Left ventricle myocardium inferior (tissue), 1 donor: ENCODE results near the gene FRYL. TPM values are rescaled to one million over a fixed set of nuclear protein-coding genes. Genes with fewer than 3 reads are reported as not detected.

Experiments used
- DNase-seq: peaks from one replicate; pipeline ENCODE4 v3.0.0-alpha.2; 2020
- H3K27ac ChIP-seq: fragments of 200-600 bp; replicated peaks from 2 replicates; pipeline ENCODE4 v1.8.0; 2021
- H3K27me3 ChIP-seq: fragments of 200-600 bp; 2 replicates; pipeline ENCODE4 v1.8.0; 2021; ENCODE audit warnings: low read depth
- H3K36me3 ChIP-seq: fragments of 200-600 bp; 2 replicates; pipeline ENCODE4 v1.8.0; 2021
- H3K4me1 ChIP-seq: fragments of 200-600 bp; 2 replicates; pipeline ENCODE4 v1.8.0; 2021
- H3K4me3 ChIP-seq: fragments of 200-600 bp; 2 replicates; pipeline ENCODE4 v1.8.0; 2021; ENCODE audit warnings: mild to moderate bottlenecking, moderate library complexity
- H3K9me3 ChIP-seq: fragments of 200-600 bp; replicated peaks from 2 replicates; pipeline ENCODE4 v1.8.0; 2021
- CTCF ChIP-seq: fragments of 200-600 bp; IDR thresholded peaks from 2 replicates; pipeline ENCODE4 v1.8.0; 2021; ENCODE audit warnings: antibody characterized with exemption, mild to moderate bottlenecking, borderline replicate concordance
- intact Hi-C: fragments of 100-400 bp; cut with micrococcal nuclease; formaldehyde crosslinking; loops from one replicate; pipeline ENCODE4 v1.11.0; 2022
- total RNA-seq: library from RNA; stranded (reverse); fragmentation: NEBNext Ultra II Directional; extraction: Animal tissue kit (Norgen Biotek cat#: 25700); gene quantifications from one replicate; pipeline ENCODE4 v1.2.1, GENCODE V29; 2021
- donor health status: DM: no; HTN: yes; CAD: no; lungs with severe emphysema.

The FRYL gene
- total RNA-seq, 1 donor from 2014 or later: 33.2 TPM

GRCh38 chr4:48603366-48604003 lies 176.6 kb downstream of the FRYL start:
- Histone ChIP-seq H3K36me3 (peaks cover 12% of the 10 kb centered on the region), H3K4me1 (peaks cover 28% of the 10 kb centered on the region), H3K9me3 (no peaks in the 10 kb centered on the region), H3K27ac (no peak overlapping the region), H3K27me3 (no peaks in the 10 kb centered on the region), H3K4me3 (no peak overlapping the region)
- TF ChIP-seq CTCF: no peak
- DNase-seq: no peak
- intact Hi-C loops: no loop called here

GRCh38 chr4:48602763-48603162 lies 177.3 kb downstream of the FRYL start:
- Histone ChIP-seq H3K36me3 (peaks cover 12% of the 10 kb centered on the region), H3K9me3 (no peaks in the 10 kb centered on the region), H3K4me3 (no peak overlapping the region), H3K27ac (no peak overlapping the region), H3K4me1 (peaks cover 28% of the 10 kb centered on the region), H3K27me3 (no peaks in the 10 kb centered on the region)
- TF ChIP-seq CTCF: no peak
- intact Hi-C loops: no loop called here
- DNase-seq: no peak

- H3K4me3 ChIP-seq: no peak overlapping the region
- intact Hi-C loops: no loop called here
- H3K9me3 ChIP-seq: no peaks in the 10 kb centered on the region
- no peak for TF ChIP-seq CTCF
- no peak for DNase-seq
- H3K27ac ChIP-seq: no peak overlapping the region
- H3K4me1 ChIP-seq: peaks cover 28% of the 10 kb centered on the region
- H3K27me3 ChIP-seq: no peaks in the 10 kb centered on the region
- peaks cover 12% of the 10 kb centered on the region for H3K36me3 ChIP-seq
Observed at GRCh38 chr4:48602222-48602621, 177.9 kb downstream of the FRYL start.

GRCh38 chr4:48596336-48596735 lies 183.7 kb downstream of the FRYL start:
- no peak for TF ChIP-seq CTCF
- Histone ChIP-seq H3K9me3 (no peaks in the 10 kb centered on the region), H3K4me3 (no peak overlapping the region), H3K27me3 (no peaks in the 10 kb centered on the region), H3K27ac (no peak overlapping the region), H3K4me1 (peaks cover 33% of the 10 kb centered on the region), H3K36me3 (peaks cover 3% of the 10 kb centered on the region)
- intact Hi-C loops: no loop called here
- no peak for DNase-seq

GRCh38 chr4:48594180-48594579 lies 185.9 kb downstream of the FRYL start:
- Histone ChIP-seq H3K27me3 (no peaks in the 10 kb centered on the region), H3K9me3 (no peaks in the 10 kb centered on the region), H3K4me1 (peaks cover 31% of the 10 kb centered on the region), H3K36me3 (peaks cover 16% of the 10 kb centered on the region), H3K27ac (peak overlapping the region; percentile 42), H3K4me3 (no peak overlapping the region)
- TF ChIP-seq CTCF: no peak
- DNase-seq: no peak
- intact Hi-C loops: no loop called here

GRCh38 chr4:48591372-48591771 lies 188.7 kb downstream of the FRYL start:
- Histone ChIP-seq H3K9me3 (no peaks in the 10 kb centered on the region), H3K4me3 (no peak overlapping the region), H3K27me3 (no peaks in the 10 kb centered on the region), H3K4me1 (peaks cover 38% of the 10 kb centered on the region), H3K27ac (no peak overlapping the region), H3K36me3 (peaks cover 37% of the 10 kb centered on the region)
- intact Hi-C loops: no loop called here
- no peak for DNase-seq
- no peak for TF ChIP-seq CTCF
